ENCODE results near the gene CELF4.

CELF4 gene

DNA sequence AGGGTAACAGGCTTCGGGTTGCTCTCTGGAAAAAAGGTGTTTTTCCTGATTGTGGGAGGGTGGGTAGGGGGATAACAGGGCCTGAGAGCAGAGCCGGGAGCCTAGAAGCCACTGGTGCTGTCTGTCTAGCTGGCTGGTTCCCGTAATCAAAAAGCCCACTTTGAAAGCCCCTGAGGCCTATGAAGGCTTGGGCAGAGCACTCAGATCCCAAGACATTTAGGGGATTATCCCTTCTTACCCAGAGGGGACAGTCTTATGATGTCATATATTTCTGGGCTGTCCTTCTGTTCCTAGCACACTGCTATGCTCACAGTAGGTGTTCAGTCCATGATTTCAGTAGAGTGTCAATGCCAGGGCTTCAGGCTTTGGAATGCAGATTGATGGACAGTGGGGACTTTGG lies 45.1 kb downstream of the CELF4 start:
- no peak for DNase-seq

DNA sequence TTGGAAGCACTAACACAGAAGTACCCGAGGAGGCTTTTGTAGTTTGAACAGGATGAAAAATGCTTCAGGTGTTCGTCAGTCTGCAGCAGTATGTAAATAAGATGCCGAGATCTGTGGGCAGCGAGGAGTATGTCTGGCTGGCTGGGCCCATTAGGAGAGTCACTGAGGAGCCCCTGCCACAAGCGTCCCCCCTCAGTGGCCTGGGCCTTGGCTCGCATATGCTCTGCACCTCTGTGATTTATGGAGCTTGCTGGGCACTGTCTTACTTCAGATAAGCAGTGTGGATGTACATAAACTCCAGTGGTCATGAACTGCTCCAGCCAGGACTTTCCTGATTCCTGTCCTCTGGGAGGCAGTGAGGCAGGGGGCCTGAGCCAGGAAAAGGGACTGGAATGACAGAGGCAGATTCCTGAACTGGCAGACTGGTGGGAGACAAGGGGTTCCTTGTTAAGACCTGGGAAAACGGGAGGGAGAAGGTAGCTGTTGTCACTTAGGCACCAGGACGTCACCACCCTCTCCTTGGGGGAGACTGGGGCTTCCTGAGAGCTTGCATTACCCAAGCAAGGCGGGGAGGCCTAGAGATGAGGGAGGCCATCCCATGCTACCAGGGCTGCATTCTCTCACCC lies 46.0 kb downstream of the CELF4 start:
- no peak for DNase-seq

DNA sequence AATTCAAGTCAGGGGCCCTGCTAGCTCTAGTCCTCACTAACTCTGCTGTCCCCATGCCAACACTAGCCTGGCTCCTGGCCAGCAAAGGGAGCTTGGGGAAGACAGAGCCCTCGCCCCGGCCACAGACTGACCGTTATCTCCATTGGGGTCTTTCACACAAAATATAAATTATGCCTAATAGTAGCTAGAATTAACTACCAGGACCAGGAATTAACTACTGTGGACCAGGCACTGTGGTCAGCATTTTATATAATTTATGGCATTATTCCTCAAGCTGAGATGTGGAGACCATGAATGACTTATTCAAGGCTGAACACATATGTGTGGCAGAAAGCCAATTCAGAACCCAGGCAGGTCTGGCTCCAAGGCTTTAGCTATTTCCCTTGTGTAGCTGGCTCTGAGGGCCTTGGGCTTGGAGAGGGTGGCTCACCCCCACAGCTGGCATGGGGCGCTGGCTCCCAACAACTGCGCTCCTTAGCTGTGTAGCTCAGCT lies 49.2 kb downstream of the CELF4 start:
- DNase-seq = no peak

DNA sequence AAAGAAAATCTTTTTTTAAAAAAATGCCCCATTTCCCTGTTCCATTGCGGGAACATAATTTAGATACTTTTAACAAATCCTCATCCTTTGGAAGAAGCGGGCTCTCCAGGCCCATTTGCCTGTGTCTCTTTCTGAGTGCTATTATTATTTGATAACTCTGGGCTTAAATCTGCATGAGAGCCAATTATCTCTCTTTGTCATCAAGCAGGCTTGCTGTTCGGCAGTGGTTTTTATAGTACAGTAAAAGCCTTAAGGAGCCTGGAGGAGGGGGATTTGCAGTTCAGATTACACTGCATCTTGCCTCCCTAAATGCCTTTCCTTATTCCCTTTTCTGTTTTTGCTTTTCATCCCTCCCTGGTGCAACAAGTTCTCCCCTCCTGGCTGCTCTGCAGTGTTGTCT lies 50.6 kb downstream of the CELF4 start:
- no peak for DNase-seq

DNA sequence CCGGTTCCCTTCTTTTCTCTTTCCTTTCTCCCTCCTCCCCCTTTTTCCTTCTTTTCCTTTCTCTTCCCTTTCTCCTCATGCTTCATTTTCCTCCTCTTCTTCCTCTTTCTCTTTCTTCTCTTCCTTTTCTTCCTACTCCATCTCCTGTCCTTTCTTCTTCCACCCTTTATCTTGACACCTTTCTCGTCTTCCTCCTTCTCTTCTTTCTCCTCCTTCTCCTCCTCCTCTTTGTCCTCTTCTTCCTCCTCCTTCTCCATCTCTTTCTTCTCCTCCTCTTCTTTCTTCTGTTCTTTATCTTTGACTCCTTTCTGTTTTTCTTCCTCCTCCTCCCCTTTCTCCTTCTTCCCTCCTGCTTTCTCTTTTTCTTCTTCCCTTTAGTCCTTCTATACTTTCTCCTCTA lies 53.2 kb downstream of the CELF4 start:
- DNase-seq = no peak

DNA sequence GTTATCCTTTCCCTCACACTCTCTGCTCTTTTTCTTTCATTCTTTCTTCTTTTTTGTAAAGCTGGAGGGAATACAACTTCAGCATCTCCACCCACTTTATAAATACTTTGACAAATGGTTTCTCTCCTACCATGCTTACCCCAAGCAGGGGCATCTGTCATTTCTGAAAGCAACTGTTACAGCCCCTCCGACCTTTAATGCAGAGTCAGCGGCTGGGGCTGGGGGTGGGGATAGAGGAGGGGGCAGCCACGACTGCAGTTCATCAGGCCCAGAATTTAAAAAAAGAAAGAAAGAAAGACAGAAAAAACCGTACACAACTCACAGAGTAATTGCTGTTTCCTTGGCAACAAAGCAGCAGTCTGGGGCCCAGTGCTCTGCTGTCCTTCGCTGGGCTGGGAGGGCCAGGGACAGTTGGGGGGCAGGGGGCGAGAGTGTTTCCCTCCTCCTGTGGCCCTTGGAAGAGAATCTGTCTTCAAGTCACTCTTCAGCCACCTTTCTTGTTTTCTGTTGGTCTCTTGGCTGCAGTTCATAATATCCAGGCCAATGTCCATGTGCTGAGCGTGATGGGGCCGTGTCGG lies 53.8 kb downstream of the CELF4 start:
- DNase-seq = no peak

DNA sequence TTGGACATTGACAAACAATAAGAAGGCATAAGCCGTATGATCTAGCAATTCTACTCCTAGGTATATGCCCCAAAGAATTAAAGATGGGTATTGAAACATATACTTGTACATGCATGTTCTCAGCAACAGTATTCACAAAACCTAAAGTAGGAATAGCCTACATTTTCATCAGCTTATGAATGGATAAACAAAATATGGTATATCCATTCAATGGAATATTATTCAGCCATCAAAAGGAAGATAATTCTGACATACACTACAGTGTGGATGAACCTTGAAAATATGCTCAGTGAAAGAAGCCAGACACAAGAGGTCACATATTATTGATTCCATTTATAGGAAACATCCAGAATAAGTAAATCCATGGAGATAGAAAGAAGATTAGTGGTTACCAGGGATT lies 56.0 kb downstream of the CELF4 start:
- no peak for DNase-seq

DNA sequence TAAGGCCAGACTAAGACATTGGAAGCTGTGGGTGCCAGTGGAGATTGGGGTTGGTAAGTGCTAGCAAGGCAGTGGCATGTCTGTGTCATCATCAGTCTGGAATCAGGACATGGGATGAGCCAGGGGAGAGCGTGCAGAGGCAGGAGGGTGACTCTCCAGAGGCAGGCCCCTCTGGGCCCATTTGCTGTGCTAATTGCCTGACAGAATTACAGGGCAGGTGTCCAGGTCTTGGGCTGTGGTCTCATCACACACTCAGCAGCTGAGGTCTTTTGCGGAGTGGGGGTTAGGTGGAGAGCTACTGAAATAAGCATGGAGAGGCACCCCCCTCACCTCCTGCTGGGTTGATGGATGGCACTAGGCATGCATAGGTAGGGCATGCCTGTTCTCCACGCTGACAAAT lies 57.4 kb downstream of the CELF4 start:
- no peak for DNase-seq

DNA sequence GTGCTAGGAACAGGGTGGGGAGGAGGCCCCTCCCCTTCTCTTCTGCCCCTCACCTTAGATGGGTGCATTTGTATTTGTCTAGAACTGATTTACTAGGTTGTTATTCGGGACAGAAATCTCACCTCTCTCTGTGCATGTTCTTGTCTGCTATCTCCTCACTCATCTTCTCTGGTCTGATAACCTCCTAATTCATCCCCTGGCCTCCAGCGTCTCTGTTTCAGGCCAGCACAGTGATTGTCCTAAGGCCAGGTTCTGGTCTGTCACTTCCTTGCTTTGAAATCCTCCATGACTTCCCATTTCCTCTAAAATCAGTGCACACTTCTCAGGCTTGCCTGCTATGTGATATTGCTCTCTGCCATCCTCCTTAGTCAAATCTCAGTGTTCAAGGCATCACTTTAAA lies 58.4 kb downstream of the CELF4 start:
- no peak for DNase-seq

DNA sequence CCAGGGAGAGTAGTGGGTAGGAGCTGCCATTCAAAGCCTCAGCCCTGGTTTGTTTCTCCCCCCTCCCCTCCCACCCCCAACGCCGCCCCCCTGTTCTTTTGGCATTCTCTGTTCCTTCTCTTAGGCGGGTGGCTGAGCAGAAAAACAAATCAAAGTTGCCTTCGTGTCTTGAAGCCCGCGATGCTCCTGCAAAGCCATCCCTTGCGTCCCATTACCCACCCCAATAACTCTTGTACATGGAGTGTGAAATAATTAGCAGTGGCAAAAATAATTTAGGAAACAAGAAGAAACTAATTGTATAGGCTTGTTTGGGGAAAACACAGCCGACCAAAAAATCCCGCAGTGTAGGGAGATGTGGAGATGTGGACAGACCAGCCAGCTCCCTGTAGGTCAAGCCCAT lies 59.6 kb downstream of the CELF4 start:
- DNase-seq = no peak

DNA sequence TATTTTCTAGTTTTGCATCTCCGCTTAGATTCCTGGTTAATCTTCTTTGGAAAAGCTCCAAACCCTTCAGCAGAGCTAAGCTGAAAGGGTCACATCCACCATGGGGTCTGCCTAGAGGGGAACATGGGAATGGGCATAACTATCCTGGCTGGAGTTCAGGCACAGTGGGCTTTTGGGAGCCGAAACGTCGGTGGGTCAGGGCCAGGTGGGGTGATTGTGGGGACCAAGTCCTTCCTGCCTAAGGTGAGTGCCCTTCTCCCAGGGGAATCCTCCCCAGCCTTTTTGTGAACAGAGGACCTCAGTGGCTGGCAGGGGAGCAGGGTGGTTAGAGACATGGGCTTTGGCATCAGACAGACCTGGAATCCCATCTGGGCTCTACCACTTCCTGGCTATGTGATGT lies 60.3 kb downstream of the CELF4 start:
- DNase-seq = no peak

DNA sequence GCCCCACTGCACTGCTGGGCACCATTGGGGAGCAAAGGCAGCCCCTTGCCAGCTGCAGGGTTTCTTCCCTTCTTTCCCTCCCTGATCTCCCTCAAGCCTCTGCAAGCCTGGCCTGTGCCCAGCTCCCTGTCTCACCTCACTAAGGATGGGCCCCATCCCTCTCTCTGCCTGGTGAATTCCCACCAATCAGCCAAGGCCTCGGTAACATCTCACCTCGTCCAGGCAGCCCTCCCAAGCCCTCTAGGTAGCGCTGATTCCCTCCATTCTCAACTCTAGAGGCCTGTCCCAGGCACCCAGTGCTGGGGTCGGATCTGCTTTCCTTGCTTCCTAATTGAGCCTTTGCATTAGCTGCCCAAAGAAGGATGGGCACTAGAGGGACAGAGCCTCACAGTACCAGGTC lies 63.0 kb downstream of the CELF4 start:
- DNase-seq = no peak

DNA sequence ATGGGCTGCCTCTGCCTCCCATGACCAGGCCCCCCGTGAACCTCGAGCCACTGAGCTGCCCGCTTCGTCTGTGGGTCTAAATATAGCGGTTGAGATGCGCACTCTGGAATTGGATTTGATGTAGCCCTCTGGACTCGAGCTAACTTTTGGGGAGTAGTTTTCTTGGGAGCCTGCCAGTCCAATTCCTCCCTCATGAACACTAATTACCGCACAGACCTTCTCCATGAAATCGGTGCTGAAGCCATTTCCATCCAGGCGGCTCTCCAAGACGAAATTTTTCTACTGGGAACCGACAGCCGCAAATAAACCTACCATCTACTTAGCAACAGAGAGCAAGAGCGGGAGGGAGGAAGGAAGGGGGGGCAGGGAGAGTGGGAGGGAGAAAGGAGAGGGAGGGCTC lies 63.6 kb downstream of the CELF4 start:
- no peak for DNase-seq

DNA sequence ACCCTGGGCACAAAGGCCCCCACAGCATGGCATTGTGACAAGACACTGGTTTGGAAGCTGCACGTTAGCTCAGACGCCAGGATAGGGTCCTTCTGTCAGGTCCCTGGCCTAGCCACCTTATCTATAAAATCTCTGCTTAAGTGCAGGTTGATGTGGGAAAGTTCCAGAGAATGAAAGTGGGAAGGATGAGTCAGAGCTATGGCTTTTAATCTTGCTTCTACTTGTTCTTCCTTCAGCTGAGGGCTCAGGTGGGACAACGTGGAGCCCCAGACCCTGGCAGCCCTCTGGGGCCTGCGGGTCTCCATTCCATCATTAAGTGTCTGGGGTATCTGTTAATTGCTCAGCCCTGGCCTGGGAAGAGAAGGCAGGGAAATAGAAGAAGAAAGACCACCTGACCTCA lies 64.5 kb downstream of the CELF4 start:
- no peak for DNase-seq

DNA sequence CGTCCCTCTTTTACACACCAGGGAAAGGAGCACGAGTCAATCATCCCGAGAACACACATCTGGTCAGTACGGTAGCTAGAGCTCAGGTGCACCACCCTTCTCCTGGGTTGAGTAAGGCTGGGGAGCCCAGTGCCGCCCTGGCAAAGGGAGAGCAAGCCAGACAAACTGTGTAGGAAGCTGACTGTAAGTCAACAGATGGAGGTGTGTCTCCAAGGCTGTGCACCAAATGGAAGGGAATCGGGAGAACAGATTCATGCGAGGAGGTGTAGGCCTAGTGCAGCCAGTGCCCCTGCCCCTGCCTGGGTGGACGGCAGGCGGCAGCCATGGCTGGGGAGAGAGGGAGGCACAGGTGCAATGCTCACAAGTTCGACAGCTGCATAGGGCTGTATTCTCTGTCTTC lies 65.7 kb downstream of the CELF4 start:
- DNase-seq = no peak

DNA sequence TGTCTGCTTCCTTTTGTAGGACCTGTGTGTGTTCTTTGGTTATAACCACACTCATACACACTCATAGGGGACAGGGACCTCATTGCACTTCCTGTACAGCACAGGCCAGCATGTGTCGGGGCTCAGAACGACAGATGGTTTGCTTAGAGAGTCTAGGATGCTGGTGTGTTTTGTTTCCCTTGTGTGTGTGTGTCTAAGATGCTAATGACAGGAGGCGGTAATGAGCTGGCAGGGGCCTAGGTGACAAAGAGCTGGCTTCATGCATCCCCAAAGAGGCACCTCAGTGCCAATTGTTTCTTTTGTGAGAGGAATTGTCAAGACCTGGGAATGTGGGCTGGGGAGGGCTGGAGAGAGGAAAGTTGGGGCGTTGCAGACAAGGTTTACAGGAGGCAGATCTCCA lies 66.6 kb downstream of the CELF4 start:
- no peak for DNase-seq

DNA sequence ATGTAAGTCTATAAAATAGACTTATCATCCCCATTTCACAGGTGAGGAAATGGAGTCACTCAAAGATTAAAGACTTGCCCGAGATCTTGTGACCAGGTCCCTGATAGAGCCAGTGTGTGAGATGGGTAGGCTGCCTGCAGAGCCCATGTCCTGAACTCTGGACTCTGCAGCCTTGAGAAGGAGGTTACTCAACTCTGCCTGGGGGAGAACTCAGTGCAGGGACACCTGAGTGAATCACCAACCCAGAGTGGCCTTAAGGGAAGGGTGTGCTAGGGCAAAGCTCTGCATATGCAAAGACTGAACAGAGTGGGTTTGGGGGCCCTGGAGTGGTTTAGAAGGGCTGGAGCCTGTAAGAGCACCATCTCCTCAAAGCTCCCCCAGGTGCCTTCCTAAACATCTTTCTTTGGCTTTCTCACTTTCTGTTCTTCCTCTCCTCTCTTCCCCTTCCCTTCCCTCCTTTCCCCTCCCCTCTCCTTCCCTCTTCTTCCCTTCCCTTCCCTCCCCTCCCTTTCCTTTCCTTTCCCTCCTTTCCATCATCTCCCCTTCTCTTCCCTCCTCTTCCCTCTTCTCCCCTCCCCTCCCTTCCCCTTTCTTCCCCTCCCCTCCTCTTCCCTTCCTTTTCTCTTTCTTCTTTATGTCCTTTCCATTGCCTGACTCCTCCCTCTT lies 67.6 kb downstream of the CELF4 start:
- no peak for DNase-seq

DNA sequence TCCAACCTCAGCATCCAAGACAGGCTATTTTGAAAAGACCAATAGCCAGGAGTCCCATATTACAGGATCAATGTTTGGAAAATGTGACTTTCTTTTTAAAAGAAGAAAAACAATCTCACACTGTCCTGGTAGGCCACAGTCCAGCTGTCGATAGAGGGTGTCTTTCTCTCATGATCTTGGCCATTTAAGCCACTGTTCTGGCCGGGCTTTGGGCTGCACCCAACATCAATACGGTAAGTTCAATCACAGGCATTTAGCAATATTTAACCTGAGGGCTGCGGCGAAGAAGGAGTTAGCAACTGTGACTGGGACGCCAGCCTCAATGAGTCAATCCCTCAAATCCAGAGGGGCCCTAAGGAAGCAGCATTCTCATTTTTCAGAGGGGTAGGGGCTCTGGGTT lies 69.0 kb downstream of the CELF4 start:
- DNase-seq = no peak

DNA sequence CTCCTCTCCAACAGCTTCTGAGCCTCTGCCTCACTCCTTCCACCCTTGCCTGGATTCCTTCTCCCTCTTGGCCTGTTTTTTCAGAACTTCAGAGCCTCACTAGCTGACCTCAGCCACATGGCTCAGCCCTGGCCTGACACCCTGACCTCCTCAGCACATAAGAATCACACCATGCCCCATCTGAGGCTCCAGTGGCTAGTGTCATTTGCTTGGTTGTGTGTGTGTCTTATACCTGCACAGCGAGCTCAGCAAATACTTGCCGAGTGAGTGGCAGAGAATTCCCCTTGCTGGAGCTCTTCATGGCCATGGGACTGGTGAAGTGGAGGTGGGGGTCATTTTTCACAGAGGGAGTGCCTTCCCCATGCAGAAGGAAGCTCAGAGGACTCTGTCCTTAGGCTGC lies 70.2 kb downstream of the CELF4 start:
- DNase-seq = no peak

DNA sequence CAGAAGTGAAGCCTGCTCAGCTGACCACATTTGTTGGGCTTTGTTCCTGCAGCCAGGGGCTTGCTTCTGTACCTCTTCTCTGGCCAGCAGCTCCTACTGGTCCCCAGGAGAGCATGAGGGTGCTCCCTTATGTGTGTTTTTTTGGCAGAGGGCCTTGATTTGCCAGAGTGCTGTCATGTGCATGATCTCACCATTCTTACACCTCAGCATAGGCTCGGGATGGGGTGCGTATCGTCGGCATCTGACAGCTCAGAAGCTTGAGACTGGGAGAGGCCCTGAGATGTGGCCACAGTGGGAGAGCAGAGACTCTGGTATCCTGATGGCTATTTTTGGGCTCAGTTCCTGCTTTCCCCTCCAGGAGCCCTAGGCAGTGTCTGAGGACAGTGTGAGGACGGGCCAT lies 71.2 kb downstream of the CELF4 start:
- DNase-seq = no peak

DNA sequence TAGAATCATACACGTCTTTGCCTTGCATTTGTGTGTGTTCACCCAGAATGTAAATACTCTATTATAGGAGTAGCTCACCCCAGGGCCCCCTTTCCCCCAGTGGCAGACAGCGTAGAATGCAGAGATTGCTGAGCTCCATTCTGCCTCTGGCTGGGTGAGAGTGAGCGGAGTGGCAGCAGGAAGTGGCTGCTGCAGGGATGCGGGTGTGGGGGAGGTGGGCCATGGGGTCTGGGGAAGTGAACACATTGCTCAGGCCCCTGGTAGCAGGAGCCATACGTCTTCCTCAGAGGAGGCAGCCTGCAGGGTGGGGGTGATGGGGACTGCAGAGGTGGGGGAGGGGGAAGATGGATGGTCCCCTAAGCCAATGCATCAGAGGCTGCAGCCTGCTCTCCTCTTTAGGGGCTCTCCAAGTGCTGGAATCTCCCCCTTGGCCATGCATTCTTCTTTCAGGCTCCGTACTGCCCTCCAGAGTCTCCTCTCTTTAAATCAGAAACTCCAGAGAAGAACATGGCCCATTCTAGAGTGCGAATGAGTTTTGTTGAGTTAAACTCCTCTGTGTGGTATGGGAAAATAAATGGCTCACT lies 72.2 kb downstream of the CELF4 start:
- no peak for DNase-seq

DNA sequence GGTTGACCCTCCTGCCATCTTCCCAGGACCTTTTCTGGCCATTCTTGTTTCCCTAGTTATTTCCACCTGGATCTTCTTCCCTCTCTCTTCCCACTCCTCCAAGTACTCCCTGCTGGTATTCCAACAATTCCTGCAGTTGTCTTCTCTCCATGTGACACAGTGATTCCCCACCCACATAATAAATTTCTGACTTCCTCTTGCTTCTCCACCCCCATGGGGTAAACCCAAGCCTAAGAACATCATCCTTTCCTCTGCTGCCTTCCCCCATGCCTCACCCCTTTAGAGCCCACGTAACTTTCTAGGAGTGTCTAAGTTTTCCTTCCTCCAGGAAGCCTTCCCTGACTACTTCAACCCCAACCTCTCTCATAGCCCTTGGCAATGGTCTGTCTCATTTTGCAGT lies 72.6 kb downstream of the CELF4 start:
- DNase-seq = no peak

DNA sequence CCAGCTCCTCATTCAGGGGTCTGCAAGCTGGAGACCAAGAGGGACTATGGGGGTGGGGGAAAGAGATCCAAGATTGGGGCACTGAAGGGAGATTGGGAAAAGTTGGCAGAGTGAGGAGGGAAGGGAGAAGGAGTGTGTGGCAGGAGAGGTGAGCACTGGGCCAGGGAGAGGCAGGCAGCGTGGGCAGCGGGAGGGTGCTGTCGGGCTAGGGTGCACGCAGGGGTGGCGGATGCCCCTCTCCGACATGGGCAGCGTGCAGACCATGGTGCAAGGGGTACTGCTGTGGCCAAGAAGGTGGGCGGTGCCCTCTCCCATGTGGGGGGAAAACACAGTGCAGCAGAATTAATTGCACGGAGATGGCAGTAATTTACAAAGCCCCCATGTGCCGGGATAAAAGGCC lies 74.1 kb downstream of the CELF4 start:
- DNase-seq = no peak

DNA sequence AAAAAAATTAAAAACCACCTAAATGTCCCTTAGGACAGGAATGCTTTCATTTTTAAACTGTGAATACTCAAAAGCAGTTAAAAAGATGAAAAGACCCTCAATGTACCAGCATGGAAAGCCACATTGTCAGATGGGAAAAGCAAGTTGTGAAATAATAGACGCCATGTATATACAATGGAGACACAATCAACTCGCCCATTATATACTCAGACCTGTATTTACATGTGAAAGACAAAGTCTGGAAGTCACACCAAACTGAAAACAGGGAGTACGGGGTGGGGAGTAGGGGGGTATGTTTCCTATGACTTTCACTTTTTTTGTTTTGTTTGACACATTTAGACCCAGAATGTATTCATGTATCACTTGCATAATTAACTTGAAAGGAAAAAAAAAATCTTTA lies 75.6 kb downstream of the CELF4 start:
- no peak for DNase-seq
